ENCODE results near the gene TNXB. TPM values are rescaled to one million over a fixed set of nuclear protein-coding genes. Genes with fewer than 3 reads are reported as not detected.
"Not testable (repeated sequence)": the region's sequence is repeated elsewhere in the genome, so short reads cannot be mapped to it uniquely, and the experiment has no call there.

Gene TNXB
- total RNA-seq, 1 donor from 2014 or later: 0.38 TPM

DNA sequence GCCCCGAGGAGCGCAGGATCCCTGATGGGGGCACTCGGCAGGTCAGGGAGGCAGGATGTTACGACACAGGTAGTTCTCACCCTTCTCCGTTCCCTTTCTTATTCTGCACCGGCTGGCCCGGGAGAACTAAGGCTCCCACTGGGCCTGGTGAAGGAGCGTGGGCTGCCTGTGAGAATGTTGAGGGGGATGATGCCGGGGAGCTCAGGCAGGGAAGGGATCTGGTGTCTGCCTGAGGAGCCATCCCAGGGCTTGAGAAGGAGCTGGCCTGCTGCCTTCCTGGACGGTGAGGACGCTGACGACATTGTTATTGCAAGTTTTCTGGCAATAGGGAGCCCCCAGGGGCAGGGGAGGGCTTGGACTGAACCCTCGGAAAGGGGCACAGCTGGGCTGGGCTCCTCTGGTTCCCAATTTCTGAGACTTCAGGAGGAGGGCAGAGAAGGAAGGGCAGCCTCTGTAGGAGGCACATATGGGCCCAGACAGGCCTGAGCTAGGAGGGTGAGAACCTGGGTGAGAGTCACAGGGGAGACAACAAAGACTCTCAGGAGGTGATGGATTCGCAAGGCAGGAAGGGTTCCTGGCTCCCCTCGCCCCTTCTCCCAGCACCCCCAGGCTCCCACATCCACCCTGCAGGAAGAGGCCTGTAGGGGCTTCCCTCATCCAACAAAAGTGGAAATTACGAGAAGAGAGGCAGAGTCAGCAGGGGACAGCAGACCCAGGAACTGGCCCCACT, 38.2 kb downstream of the TNXB start:
- H3K36me3 ChIP-seq (ENCODE audit: control insufficient read depth, insufficient read depth, low read length): no peaks in the 10 kb centered on the region
- peaks cover 41% of the 10 kb centered on the region for H3K27me3 ChIP-seq (ENCODE audit: control insufficient read depth, insufficient read depth, low read length)
- H3K4me3 ChIP-seq (ENCODE audit: low read depth, low read length): no peak overlapping the region
- no peak for DNase-seq (ENCODE audit: low read depth)
- TF ChIP-seq, protein P1, sequence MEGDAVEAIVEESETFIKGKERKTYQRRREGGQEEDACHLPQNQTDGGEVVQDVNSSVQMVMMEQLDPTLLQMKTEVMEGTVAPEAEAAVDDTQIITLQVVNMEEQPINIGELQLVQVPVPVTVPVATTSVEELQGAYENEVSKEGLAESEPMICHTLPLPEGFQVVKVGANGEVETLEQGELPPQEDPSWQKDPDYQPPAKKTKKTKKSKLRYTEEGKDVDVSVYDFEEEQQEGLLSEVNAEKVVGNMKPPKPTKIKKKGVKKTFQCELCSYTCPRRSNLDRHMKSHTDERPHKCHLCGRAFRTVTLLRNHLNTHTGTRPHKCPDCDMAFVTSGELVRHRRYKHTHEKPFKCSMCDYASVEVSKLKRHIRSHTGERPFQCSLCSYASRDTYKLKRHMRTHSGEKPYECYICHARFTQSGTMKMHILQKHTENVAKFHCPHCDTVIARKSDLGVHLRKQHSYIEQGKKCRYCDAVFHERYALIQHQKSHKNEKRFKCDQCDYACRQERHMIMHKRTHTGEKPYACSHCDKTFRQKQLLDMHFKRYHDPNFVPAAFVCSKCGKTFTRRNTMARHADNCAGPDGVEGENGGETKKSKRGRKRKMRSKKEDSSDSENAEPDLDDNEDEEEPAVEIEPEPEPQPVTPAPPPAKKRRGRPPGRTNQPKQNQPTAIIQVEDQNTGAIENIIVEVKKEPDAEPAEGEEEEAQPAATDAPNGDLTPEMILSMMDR (IDR thresholded peaks at IDR 0.05; ENCODE audit: insufficient read depth, low read length, poor library complexity, severe bottlenecking): no peak

DNA sequence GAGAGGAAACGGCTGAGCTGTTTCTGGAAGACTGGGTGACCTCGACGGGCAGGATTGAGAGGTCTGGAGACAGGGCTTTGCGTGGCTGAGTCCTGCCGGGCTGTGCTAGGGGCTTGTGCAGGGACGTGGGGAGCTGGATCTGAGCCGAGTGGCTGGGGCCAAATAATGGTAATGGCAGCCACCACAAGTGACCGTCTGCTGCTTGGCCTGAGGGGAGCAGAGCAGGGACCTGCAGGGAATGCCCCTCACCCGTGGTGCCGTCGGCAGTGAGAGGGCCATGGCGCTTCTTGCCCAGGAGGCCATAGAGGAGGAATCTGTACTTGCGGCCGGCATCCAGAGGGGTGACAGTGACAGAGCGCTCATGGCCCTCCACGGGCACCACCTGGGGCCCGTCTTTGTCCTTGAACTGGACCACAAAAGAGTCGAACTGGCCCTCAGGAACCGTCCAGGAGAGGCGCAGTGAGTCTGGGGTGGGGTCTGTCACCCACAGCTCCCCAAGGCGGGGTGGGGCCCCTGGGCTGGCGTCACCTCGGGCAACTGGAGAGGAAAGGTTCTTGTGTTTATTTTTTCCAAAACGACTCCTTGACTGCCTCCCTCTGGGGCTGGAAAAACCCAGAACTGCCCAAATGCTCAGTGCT, 39.1 kb downstream of the TNXB start:
- Histone ChIP-seq H3K4me3 (ENCODE audit: low read depth, low read length) (no peak overlapping the region), H3K36me3 (ENCODE audit: control insufficient read depth, insufficient read depth, low read length) (no peaks in the 10 kb centered on the region), H3K27me3 (ENCODE audit: control insufficient read depth, insufficient read depth, low read length) (peaks cover 34% of the 10 kb centered on the region)
- no peak for DNase-seq (ENCODE audit: low read depth)
- TF ChIP-seq, protein P1 (IDR thresholded peaks at IDR 0.05; ENCODE audit: insufficient read depth, low read length, poor library complexity, severe bottlenecking): no peak

- Histone ChIP-seq H3K36me3 (ENCODE audit: control insufficient read depth, insufficient read depth, low read length) (no peaks in the 10 kb centered on the region), H3K4me3 (ENCODE audit: low read depth, low read length) (no peak overlapping the region), H3K27me3 (ENCODE audit: control insufficient read depth, insufficient read depth, low read length) (peaks cover 33% of the 10 kb centered on the region)
- no peak for DNase-seq (ENCODE audit: low read depth)
- TF ChIP-seq, protein P1 (IDR thresholded peaks at IDR 0.05; ENCODE audit: insufficient read depth, low read length, poor library complexity, severe bottlenecking): no peak
These were observed 39.7 kb downstream of the TNXB start for GRCh38 chr6:32069460-32069859.

DNA sequence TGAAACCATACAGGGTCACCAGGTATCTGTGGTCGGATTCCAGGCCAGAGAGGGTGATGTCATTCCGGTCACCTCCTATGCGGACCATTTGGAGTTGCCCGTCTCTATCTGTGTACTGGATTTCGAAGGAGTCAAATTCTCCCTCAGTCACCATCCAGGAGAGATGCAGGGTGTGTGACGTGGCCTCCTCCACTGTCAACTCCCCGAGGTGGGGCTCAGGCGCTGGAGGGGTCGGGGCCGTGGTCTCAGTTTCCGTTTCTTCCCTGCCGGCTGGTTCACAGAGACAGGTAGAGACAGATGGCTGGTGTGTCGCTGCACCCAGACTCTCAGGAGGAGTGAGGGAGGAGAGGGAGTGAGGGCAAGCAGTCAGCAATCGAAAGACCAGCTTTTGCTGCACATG, 40.3 kb downstream of the TNXB start:
- no peak for DNase-seq (ENCODE audit: low read depth)
- Histone ChIP-seq H3K36me3 (ENCODE audit: control insufficient read depth, insufficient read depth, low read length) (no peaks in the 10 kb centered on the region), H3K4me3 (ENCODE audit: low read depth, low read length) (no peak overlapping the region), H3K27me3 (ENCODE audit: control insufficient read depth, insufficient read depth, low read length) (peaks cover 31% of the 10 kb centered on the region)
- TF ChIP-seq, protein P1 (IDR thresholded peaks at IDR 0.05; ENCODE audit: insufficient read depth, low read length, poor library complexity, severe bottlenecking): no peak

GRCh38 chr6:32068315-32068714, 40.8 kb downstream of the TNXB start:
- DNase-seq (ENCODE audit: low read depth); H3K4me3 ChIP-seq (ENCODE audit: low read depth, low read length); H3K36me3 ChIP-seq (ENCODE audit: control insufficient read depth, insufficient read depth, low read length): not testable (repeated sequence)
- peaks cover 31% of the 10 kb centered on the region for H3K27me3 ChIP-seq (ENCODE audit: control insufficient read depth, insufficient read depth, low read length)

GRCh38 chr6:32067521-32067920, 41.6 kb downstream of the TNXB start:
- H3K27me3 ChIP-seq (ENCODE audit: control insufficient read depth, insufficient read depth, low read length): peaks cover 28% of the 10 kb centered on the region
- not testable (repeated sequence) for H3K36me3 ChIP-seq (ENCODE audit: control insufficient read depth, insufficient read depth, low read length); DNase-seq (ENCODE audit: low read depth); H3K4me3 ChIP-seq (ENCODE audit: low read depth, low read length)

DNA sequence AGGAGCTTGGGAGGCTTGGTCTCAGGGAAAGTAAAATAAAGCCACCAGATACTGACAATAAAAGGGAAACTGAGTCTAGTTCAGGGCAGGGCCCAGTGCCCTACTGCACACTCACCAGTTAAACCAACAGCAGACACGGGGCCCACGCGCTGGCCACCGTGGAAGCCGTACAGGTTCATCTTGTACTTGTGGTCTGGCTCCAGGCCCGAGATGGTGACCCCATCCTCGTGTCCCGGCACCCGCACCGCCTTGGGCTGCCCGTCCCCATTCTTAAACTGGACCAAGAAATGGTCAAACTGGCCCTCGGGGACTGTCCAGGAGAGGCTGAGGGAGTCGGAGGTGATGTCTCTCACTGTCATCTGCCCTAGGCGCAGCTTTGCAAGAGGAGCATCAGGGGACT, 44.4 kb downstream of the TNXB start:
- DNase-seq (ENCODE audit: low read depth): no peak
- no peak overlapping the region for H3K4me3 ChIP-seq (ENCODE audit: low read depth, low read length)
- peaks cover 30% of the 10 kb centered on the region for H3K27me3 ChIP-seq (ENCODE audit: control insufficient read depth, insufficient read depth, low read length)
- H3K36me3 ChIP-seq (ENCODE audit: control insufficient read depth, insufficient read depth, low read length): no peaks in the 10 kb centered on the region
- TF ChIP-seq, protein P1 (IDR thresholded peaks at IDR 0.05; ENCODE audit: insufficient read depth, low read length, poor library complexity, severe bottlenecking): no peak

All from kidney epithelial cell (primary cell).